ENCODE data around the gene CCND1. TPM values are rescaled to one million over a fixed set of nuclear protein-coding genes. Genes with fewer than 3 reads are reported as not detected.

CCND1 gene
- total RNA-seq, 1 experiment from 2014 or later: 372 TPM

- Histone ChIP-seq H3T11ph (ENCODE audit: low read length) (no peak overlapping the region), H3K4me2 (ENCODE audit: insufficient read depth, insufficient read length, low read length) (peak overlapping the region; percentile 35), H2BK120ac (ENCODE audit: low read depth, low read length, poor library complexity, severe bottlenecking) (no peak overlapping the region), H2AK5ac (ENCODE audit: insufficient read length, low read length) (no peak overlapping the region), H3K4me1 (ENCODE audit: insufficient read depth, low read length) (no peaks in the 10 kb centered on the region), H2BK20ac (ENCODE audit: low read depth, low read length, poor library complexity, severe bottlenecking) (no peak overlapping the region), H2BK5ac (ENCODE audit: insufficient read length, low read length) (no peak overlapping the region), H4K5ac (ENCODE audit: insufficient read length, low read depth, low read length) (no peak overlapping the region), H3K23me2 (ENCODE audit: insufficient read length, low read depth, low read length, poor library complexity, severe bottlenecking) (peaks cover 8% of the 10 kb centered on the region), H3K4ac (ENCODE audit: low read depth, low read length) (no peak overlapping the region; the same call in 1 of the 2 replicates), H3K9ac (ENCODE audit: extremely low read depth, insufficient read length, low read length) (no peak overlapping the region), H3K56ac (ENCODE audit: insufficient read length, low read depth, low read length) (no peak overlapping the region), H3K18ac (ENCODE audit: insufficient read length, low read depth, low read length) (no peak overlapping the region), H2BK12ac (ENCODE audit: insufficient read length, low read depth, low read length) (no peak overlapping the region), H3K27me3 (ENCODE audit: insufficient read depth, low read length) (no peaks in the 10 kb centered on the region), H4K20me1 (ENCODE audit: control insufficient read depth, insufficient read depth, insufficient read length) (no peaks in the 10 kb centered on the region), H4K91ac (ENCODE audit: insufficient read length, low read depth, low read length) (no peak overlapping the region), H3K27ac (ENCODE audit: insufficient read length, low read depth, low read length) (no peak overlapping the region), H3K9me3 (ENCODE audit: control insufficient read depth, low read depth, low read length) (no peaks in the 10 kb centered on the region), H3K79me1 (ENCODE audit: insufficient read depth, low read depth, low read length, poor library complexity, severe bottlenecking) (peaks cover 3% of the 10 kb centered on the region), H3K14ac (ENCODE audit: insufficient read depth, low read length) (no peak overlapping the region), H3K79me2 (ENCODE audit: insufficient read depth, low read length) (no peaks in the 10 kb centered on the region), H4K8ac (replicated peaks; ENCODE audit: insufficient read length, low read depth, low read length) (no peak overlapping the region), H2AFZ (ENCODE audit: low read length) (no peak overlapping the region), H2BK15ac (ENCODE audit: low read depth, low read length) (no peak overlapping the region), H3K23ac (ENCODE audit: insufficient read length, low read depth, low read length) (no peak overlapping the region)
- H3K9me3 Mint-ChIP-seq: no peaks in the 10 kb centered on the region
- H3K4me3 Mint-ChIP-seq: peak overlapping the region; percentile 57 to 71
- H3K27ac Mint-ChIP-seq: no peak overlapping the region
- H3K4me1 Mint-ChIP-seq: peaks cover 12 to 17% of the 10 kb centered on the region in 2 experiments
- no peak for DNase-seq
- peak; percentile 18; the same call in 2 of the 3 replicates for TF ChIP-seq CTCF (conservative IDR thresholded peaks at IDR 0.05)
- no CpG with 5 or more reads among the region's 27 CpGs for WGBS (ENCODE audit: extremely low coverage, insufficient read length, low lambda C conversion rate)
- no peaks in the 10 kb centered on the region for H3K27me3 Mint-ChIP-seq (ENCODE audit: low read depth)
- H3K36me3 Mint-ChIP-seq (ENCODE audit: insufficient read depth in 1 of 3, low read depth in 3 of 3): peaks cover 9 to 52% (median 33%) of the 10 kb centered on the region in 3 experiments; a peak in 6 of 7 replicates
Observed at GRCh38 chr11:69643646-69644045, 2.7 kb downstream of the CCND1 start.
